ENCODE measurements around the gene OR2T33.
"Not testable (repeated sequence)": the region's sequence is repeated elsewhere in the genome, so short reads cannot be mapped to it uniquely, and the experiment has no call there.

The OR2T33 gene
- 0 to 0.13 (median 0) reads per million in 18 experiments for total RNA-seq

- DNase-seq, result no peak
Observed at GRCh38 chr1:248277876-248278275, at the start of gene OR2T33. Gene OR2T33 (minus strand): TSS chr1:248277976. CDS start chr1:248273814, 4,162 bp downstream.

GRCh38 chr1:248324468-248324867 lies 46.7 kb upstream of the OR2T33 start, which contains the start of gene OR2M7:
Gene OR2M7 (minus strand): TSS chr1:248324568. CDS start chr1:248324568, 0 bp downstream.
- no peak for DNase-seq

DNA sequence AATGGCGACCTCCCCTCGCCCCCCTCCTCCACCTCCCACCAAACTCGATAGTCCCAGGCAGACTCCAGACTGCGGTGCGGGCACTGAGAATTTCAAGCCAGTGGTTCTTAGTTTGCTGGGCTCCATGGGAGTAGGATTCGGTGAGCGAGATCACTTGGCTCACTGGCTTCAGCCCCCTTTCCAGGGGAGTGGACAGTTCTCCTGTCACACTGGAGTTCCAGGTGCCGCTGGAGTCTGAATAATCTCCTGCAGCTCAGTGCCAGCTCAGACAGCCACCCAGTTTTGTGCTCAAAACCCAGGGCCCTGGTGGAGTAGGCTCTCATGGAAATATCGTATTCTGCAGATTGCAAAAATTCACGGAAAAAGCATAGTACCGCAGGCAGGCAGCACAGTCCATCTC lies 39.0 kb upstream of the OR2T33 start:
- no peak for DNase-seq

GRCh38 chr1:248306740-248307139 lies 29.0 kb upstream of the OR2T33 start:
- not testable (repeated sequence) for DNase-seq

DNA sequence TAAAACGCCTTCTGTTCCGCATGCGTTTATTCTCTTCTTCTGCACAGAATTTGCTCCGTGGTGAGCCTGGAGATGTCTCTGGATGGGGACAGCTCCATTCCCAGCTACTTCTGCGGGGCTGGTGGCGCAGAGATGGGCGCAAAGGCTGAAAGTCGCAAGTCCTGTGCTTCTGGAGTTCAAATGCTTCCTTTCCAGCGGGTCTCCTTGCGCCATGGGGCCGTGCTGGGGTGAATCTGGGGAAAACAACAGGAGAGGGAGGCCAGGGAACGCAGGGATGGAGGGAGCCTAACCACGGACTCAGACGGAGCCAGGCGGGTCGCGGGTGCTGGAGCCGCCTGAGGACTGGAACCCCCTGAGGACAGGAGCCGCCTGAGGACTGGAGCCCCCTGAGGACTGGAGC lies 28.3 kb upstream of the OR2T33 start:
- no peak for DNase-seq

- not testable (repeated sequence) for DNase-seq
Observed at GRCh38 chr1:248305672-248306071, 27.9 kb upstream of the OR2T33 start.

DNA sequence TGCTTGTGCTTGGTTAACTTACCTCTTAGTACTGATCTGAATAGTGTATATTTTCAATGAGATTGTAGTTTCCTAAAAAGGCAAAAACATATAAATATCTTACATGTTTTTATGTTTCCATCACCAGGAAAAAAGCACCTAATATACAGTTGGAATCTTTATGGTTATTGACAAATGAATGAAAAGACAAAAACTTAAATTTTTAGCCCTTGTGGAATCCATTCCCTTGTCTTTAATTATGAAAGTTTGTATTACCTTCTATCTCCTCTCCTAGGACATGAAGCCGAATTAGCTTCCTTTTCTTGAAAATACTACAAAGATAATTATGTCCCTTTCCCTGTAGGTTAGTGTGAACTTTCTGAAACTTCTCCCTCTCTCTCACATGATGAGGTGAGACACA lies 25.5 kb upstream of the OR2T33 start, which contains the start of gene OR2T12:
OR2T12 (minus strand) TSS at position 101 of the 400 bp plus-strand sequence. CDS start 7,846 bp downstream, outside the sequence.
- no peak for DNase-seq

DNA sequence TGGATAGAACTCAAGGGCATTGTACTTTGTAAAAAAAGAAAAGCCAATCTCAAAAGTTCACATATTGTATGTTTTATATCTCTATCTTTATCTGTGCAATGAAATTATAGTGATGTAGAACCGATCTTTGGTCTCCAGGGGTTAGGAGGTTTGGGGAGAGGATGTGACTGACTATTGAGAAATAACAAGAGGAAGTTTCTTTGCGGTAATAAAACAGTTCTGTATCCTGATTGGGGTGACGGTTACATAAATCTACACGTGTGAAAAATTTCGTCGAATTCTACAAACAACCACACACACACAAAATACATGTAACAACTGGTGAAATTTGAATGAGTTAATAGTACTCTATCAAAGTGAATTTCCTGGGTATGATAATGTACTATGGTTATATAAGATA lies 10.6 kb upstream of the OR2T33 start:
- peak in 1 of 2 donors; percentile 46 for DNase-seq

GRCh38 chr1:248273225-248273624 lies 4.6 kb downstream of the OR2T33 start:
- not testable (repeated sequence) for DNase-seq

DNA sequence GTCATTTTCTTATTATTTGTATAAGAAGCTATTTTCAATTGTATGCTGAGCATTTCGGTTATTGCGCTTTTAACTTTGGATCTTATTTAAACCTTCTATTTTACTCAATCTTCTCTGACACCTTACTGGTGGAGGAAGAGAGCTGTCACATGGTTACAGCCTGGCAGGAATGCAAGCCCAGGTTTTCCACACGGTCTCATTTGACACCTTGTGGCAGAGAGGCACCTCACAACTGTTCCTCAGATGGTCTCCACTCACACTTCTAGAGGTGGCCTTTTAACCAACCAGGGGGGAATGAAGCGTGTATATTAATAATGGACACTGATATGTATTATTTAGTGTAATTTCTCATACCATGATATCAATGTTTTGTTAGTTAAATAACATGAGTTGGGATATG lies 9.6 kb downstream of the OR2T33 start:
- DNase-seq, result no peak

DNA sequence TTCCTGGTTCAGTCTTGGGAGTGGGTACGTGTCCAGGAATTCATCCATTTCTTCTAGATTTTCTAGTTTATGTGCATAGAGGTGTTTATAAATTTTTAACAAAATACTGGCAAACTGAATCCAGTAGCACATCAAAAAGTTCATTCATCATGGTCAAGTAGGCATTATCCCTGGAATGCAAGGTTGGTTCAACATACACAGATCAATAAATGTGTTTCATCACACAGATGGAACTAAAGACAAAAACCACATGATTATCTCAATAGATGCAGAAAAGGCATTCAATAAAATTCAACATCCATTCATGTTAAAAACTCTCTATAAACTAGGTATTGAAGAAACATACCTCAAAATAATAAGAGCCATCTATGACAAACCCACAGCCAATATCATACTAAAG lies 18.5 kb downstream of the OR2T33 start:
- DNase-seq, result not testable (repeated sequence)

DNA sequence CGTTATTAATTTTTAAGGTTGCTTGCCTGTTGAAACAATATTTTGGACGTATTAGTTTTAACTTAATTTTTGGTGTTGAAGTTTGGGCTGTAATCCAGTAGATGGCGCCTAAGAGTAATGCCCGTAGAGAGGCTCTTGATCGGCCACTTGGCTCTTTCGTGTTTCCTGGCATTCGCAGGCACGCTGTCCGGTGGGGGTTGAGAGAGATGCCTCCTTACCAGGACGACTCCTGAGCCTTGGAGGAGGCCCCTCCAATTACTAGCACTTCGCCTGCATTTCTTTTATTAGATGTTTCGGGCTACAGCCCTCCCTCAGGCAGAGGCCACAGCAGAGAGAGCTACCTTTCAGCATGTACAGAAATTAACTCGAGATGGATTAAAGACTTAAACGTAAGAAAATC lies 34.6 kb downstream of the OR2T33 start:
- peak; percentile 62 to 64 for DNase-seq

DNA sequence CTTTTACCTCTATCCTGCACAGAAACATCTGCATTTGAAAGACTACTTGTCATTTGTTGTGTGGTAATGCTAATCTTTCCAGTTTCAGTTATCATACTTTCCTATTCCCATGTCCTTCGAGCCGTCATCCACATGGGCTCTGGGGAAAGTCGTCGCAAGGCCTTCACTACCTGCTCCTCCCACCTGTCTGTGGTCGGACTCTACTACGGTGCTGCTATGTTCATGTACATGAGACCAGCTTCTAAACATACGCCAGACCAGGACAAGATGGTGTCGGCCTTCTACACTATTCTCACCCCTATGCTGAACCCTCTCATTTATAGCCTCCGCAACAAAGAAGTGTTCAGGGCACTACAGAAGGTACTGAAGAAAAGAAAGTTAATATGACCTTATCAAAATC lies 38.3 kb downstream of the OR2T33 start:
- DNase-seq, result no peak

GRCh38 chr1:248231117-248231516 lies 46.7 kb downstream of the OR2T33 start, which contains the start of gene OR2M4:
Gene OR2M4 (plus strand): TSS chr1:248231417. CDS start chr1:248238929, 7,512 bp downstream.
- DNase-seq, result no peak

DNA sequence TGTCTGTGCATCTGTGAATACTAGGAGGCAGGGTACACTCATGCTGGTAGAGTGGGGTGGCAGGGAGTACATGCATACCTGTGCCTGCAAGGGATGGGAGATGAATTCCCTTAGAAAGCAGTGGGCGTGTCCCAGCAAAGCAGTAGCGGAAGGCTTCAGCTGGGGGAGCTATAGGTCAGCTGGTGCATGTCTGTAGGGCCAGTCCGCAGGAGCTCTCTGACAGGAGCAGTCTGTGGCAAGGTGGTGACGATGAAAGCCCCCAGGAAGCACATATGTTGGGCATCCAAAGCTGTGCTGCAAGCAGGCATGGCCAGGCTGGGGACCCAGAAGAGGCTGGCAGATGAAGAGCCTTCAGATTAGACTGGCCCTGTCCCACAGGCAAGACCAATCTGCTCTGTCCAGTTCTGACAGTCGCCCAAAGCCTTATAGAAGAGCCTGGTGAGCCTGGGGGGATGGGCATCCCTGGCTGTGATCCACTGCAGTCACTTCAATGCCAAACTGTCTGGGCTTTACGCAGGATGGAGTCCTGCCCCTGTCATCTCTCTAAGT lies 48.3 kb downstream of the OR2T33 start:
- no peak for DNase-seq

- no peak for DNase-seq
Observed at GRCh38 chr1:248225537-248225936, 52.2 kb downstream of the OR2T33 start.
